AG04449 (cell line): ENCODE measurements around the gene TMEM123.

Experiments used
- CTCF ChIA-PET: fragments of 350-600 bp; formaldehyde crosslinking; extraction: SDS; loops from one replicate; lab custom pipeline; 2021; ENCODE audit warnings: antibody characterized with exemption; lab: Yijun Ruan, JAX
- POLR2A ChIA-PET: fragments of 400-600, 350-600 bp; formaldehyde crosslinking; extraction: SDS; loops from one replicate; lab custom pipeline; 2020; ENCODE audit warnings: antibody characterized with exemption, inconsistent platforms; lab: Yijun Ruan, JAX
- DNase-seq: peaks from one replicate; pipeline ENCODE4 v3.0.0-alpha.2; 2010; ENCODE audit warnings: low read depth, low spot score
- H3K4me3 ChIP-seq: 2 replicates; pipeline ENCODE4 v1.5.1; 2011; ENCODE audit warnings: low read depth, mild to moderate bottlenecking, control low read depth, low read length
- CTCF ChIP-seq: IDR thresholded peaks from one replicate; pipeline ENCODE4 v1.5.1; 2011; ENCODE audit warnings: mild to moderate bottlenecking, moderate library complexity, low read length, control low read depth, inconsistent platforms; ENCODE audit not compliant: insufficient read depth; ENCODE audit errors: missing control alignments

Gene TMEM123

GRCh38 chr11:102357116-102357515 lies 95.4 kb downstream of the TMEM123 start:
- no peak for TF ChIP-seq CTCF
- DNase-seq, result no peak
- ChIA-PET CTCF (interaction anchor here (1.1 to 1.6 kb wide), 3 partner anchors 15 to 139 kb away, joined by 3 to 4 read pairs (median 4); no protein-coding TSS in a partner anchor), POLR2A (no interaction called here)
- no peak overlapping the region for H3K4me3 ChIP-seq

- TF ChIP-seq CTCF, result no peak
- ChIA-PET CTCF (interaction anchor here (1.6 to 4.2 kb wide), 4 partner anchors 19 to 148 kb away, joined by 5 to 17 read pairs (median 6); no protein-coding TSS in a partner anchor), POLR2A (no interaction called here)
- no peak for DNase-seq
- peak overlapping the region; percentile 82 for H3K4me3 ChIP-seq
These were observed 104.8 kb downstream of the TMEM123 start for GRCh38 chr11:102347462-102348370.

GRCh38 chr11:102346748-102347461 lies 105.7 kb downstream of the TMEM123 start, which contains the start of gene BIRC2:
Gene BIRC2 (plus strand): TSS chr11:102347214. CDS start chr11:102349855, 2,641 bp downstream.
- DNase-seq, result no peak
- peak; percentile 94 for TF ChIP-seq CTCF
- peak within 1 kb of the TSS; percentile 82 for H3K4me3 ChIP-seq
- CTCF ChIA-PET, result interaction anchor here (0.6 to 2.7 kb wide), 5 partner anchors 10 to 319 kb away, joined by 3 to 7 read pairs (median 3); no protein-coding TSS in a partner anchor
- POLR2A ChIA-PET, result interaction anchor here (0.9 kb wide), 1 partner anchor 484 kb away, joined by 3 read pairs; no protein-coding TSS in a partner anchor

- CTCF ChIA-PET, result interaction anchor here (0.6 to 1.2 kb wide), 3 partner anchors 10 to 319 kb away, joined by 3 read pairs; no protein-coding TSS in a partner anchor
- no peak for DNase-seq
These were observed 106.2 kb downstream of the TMEM123 start for GRCh38 chr11:102346456-102346747.

More at GRCh38 chr11:102346456-102346747, 106.2 kb downstream of the TMEM123 start:
- TF ChIP-seq CTCF, result no peak
- POLR2A ChIA-PET, result interaction anchor here (0.9 kb wide), 1 partner anchor 483 kb away, joined by 3 read pairs; no protein-coding TSS in a partner anchor
- H3K4me3 ChIP-seq, result peak overlapping the region; percentile 82
